Chondrocyte (in vitro differentiated cells): Measurements from ENCODE around the gene NOTUM. TPM values are rescaled to one million over a fixed set of nuclear protein-coding genes. Genes with fewer than 3 reads are reported as not detected.

Source experiments
- DNase-seq: peaks from one replicate; pipeline ENCODE4 v3.0.0; 2021; ENCODE audit warnings: mixed read lengths, low spot score
- H3K27ac Mint-ChIP-seq: one replicate; pipeline ENCODE4 v1.8.0; 2021; ENCODE audit warnings: mild to moderate bottlenecking, moderate library complexity, mixed read lengths; ENCODE audit not compliant: unreplicated experiment
- H3K27me3 Mint-ChIP-seq: 2 replicates; pipeline ENCODE4 v1.8.0; 2021; ENCODE audit warnings: low read depth, mixed read lengths
- H3K36me3 Mint-ChIP-seq: 2 replicates; pipeline ENCODE4 v1.8.0; 2021; ENCODE audit warnings: low read depth, mixed read lengths
- H3K4me1 Mint-ChIP-seq: 2 replicates; pipeline ENCODE4 v1.8.0; 2021; ENCODE audit warnings: low read depth, mild to moderate bottlenecking, mixed read lengths
- H3K4me3 Mint-ChIP-seq: one replicate; pipeline ENCODE4 v1.8.0; 2021; ENCODE audit warnings: mild to moderate bottlenecking, moderate library complexity, mixed read lengths; ENCODE audit not compliant: unreplicated experiment
- H3K9me3 Mint-ChIP-seq: 2 replicates; pipeline ENCODE4 v1.8.0; 2021; ENCODE audit warnings: low read depth, mixed read lengths
- CTCF ChIP-seq: fragments of 200-600 bp; sonication (generic); IDR thresholded peaks from 2 replicates; pipeline ENCODE4 v1.5.0; 2021; ENCODE audit warnings: antibody characterized with exemption, mild to moderate bottlenecking, moderate library complexity
- total RNA-seq: library from RNA; stranded (reverse); gene quantifications from 3 replicates; pipeline ENCODE4 v1.2.1, GENCODE V29; 2021

Gene NOTUM
- total RNA-seq, 1 donor from 2014 or later = not detected

GRCh38 chr17:81916234-81917001 lies 44.6 kb downstream of the NOTUM start:
- Mint-ChIP-seq H3K27ac (peak overlapping the region; percentile 65), H3K4me3 (peak overlapping the region; percentile 70), H3K4me1 (peaks cover 27% of the 10 kb centered on the region), H3K27me3 (no peaks in the 10 kb centered on the region), H3K9me3 (no peaks in the 10 kb centered on the region), H3K36me3 (peaks cover 15% of the 10 kb centered on the region)
- no peak for TF ChIP-seq CTCF
- DNase-seq = no peak

- Mint-ChIP-seq H3K4me3 (no peak overlapping the region), H3K27ac (peak overlapping the region; percentile 27), H3K36me3 (peaks cover 12% of the 10 kb centered on the region), H3K4me1 (peaks cover 26% of the 10 kb centered on the region), H3K9me3 (no peaks in the 10 kb centered on the region), H3K27me3 (no peaks in the 10 kb centered on the region)
- TF ChIP-seq CTCF = no peak
- no peak for DNase-seq
Observed at GRCh38 chr17:81915331-81915730, 45.7 kb downstream of the NOTUM start.

- no peak for TF ChIP-seq CTCF
- peaks cover 10% of the 10 kb centered on the region for H3K36me3 Mint-ChIP-seq
- H3K4me3 Mint-ChIP-seq = no peak overlapping the region
- no peak overlapping the region for H3K27ac Mint-ChIP-seq
- peaks cover 32% of the 10 kb centered on the region for H3K4me1 Mint-ChIP-seq
- DNase-seq = no peak
- H3K9me3 Mint-ChIP-seq = no peaks in the 10 kb centered on the region
- no peaks in the 10 kb centered on the region for H3K27me3 Mint-ChIP-seq
Observed at GRCh38 chr17:81914103-81914850, 46.7 kb downstream of the NOTUM start.

GRCh38 chr17:81913394-81914102 lies 47.4 kb downstream of the NOTUM start:
- Mint-ChIP-seq H3K4me3 (no peak overlapping the region), H3K27me3 (no peaks in the 10 kb centered on the region), H3K9me3 (no peaks in the 10 kb centered on the region), H3K36me3 (peaks cover 10% of the 10 kb centered on the region), H3K4me1 (peaks cover 32% of the 10 kb centered on the region), H3K27ac (no peak overlapping the region)
- DNase-seq = no peak
- TF ChIP-seq CTCF = no peak
